ENCODE results near the gene RMC1. TPM values are rescaled to one million over a fixed set of nuclear protein-coding genes. Genes with fewer than 3 reads are reported as not detected.
A peak's percentile ranks its signal among the peaks of the same experiment; 100 is the strongest.

RMC1 gene
- total and polyA plus RNA-seq, 2 of the 13 experiments (the other 11 are each of a cell fraction or from before 2014, with no cell fraction given) = 9.4 to 19.5 TPM

DNA sequence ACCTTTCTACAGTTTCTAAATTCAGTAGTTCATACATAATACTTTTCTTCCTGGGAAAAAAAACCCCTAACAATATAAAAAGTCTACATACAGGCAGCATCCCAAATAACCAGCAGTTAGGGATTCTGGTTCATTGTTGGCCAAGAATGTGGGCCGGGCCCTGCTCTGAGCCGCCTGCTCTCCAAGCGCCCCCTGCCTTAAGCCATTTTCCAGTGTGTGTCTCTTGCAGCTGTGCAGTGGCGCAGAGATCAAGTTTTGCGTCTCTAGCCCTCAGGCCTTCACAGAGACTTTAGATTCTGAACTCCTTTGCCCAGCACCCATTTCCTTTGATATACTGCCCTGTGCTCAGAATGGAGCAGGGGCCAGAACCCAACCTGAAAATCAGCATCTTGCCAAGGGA is 32.9 kb downstream of the RMC1 start:
- Histone ChIP-seq H3K9me3 (ENCODE audit: low read length) (no peaks in the 10 kb centered on the region), H3K79me2 (ENCODE audit: insufficient read depth, low read length) (no peaks in the 10 kb centered on the region), H3K27me3 (ENCODE audit: control insufficient read depth in 1 of 2, insufficient read depth in 2 of 2, low read length in 2 of 2) (no peaks in the 10 kb centered on the region), H2AFZ (ENCODE audit: low read length) (no peak overlapping the region), H3K36me3 (replicated peaks in 1 of 2; ENCODE audit: control insufficient read depth in 1 of 2, insufficient read depth in 2 of 2, low read length in 2 of 2) (peaks cover 38 to 97% of the 10 kb centered on the region in 2 experiments), H3K4me1 (ENCODE audit: insufficient read depth, low read length) (peaks cover 15% of the 10 kb centered on the region), H3K4me2 (ENCODE audit: low read depth, low read length) (no peak overlapping the region), H4K20me1 (ENCODE audit: insufficient read depth, low read length) (no peaks in the 10 kb centered on the region), H3K27ac (ENCODE audit: extremely low read length, insufficient read depth, low read length) (no peak overlapping the region), H3K4me3 (replicated peaks in 1 of 3; ENCODE audit: insufficient read depth in 1 of 3, low read depth in 2 of 3, low read length in 3 of 3) (no peak overlapping the region), H3K9ac (ENCODE audit: insufficient read depth, low read depth, low read length) (no peak overlapping the region)
- intact Hi-C loops (cut with micrococcal nuclease; ENCODE audit: unreplicated experiment) (no loop called here), in situ Hi-C loops (cut with HindIII; ENCODE audit: extremely low pct_ligation_motif_present, low pct_unique_long_range_greater_than_20kb) (no loop called here)
- no peak for TF ChIP-seq CCDC6 (CRISPR knock-in tag; IDR thresholded peaks at IDR 0.05)
- TF ChIP-seq, protein P1, sequence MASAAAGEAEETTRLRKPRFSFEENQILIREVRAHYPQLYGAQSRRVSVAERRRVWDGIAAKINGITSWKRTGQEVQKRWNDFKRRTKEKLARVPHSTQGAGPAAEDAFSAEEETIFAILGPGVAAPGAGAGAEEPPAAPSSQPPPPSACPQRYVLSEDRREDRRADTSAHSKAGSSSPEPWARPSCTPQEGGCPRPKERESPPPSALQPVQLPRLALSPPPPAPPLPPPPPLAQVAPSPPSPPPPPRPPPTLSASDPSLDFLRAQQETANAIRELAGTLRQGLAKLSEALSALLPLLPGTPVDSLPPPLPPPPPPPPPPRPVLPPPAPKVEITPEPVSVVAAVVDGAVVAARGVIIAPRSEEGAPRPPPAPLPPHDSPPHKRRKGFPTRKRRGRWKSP (CRISPR knock-in tag; IDR thresholded peaks at IDR 0.05) = no peak
- TF ChIP-seq GTF3A (CRISPR knock-in tag; conservative IDR thresholded peaks at IDR 0.05) = no peak
- no peak for TF ChIP-seq HNRNPL (IDR thresholded peaks at IDR 0.05; ENCODE audit: low read depth, low read length)
- FAIRE-seq (no peak), DNase-seq (ENCODE audit: low spot score) (no peak), ATAC-seq (no peak)
- BruUV-seq (replicated peaks) = no TSS peak
- POLR2A ChIA-PET = no interaction called here
- WGBS (ENCODE audit: low lambda C conversion rate) = 98% methylated on average over 5 of the region's 5 CpGs
- CTCF ChIA-PET (ENCODE audit: low intra/inter-chr PET ratio, low total read pairs) = no interaction called here

DNA sequence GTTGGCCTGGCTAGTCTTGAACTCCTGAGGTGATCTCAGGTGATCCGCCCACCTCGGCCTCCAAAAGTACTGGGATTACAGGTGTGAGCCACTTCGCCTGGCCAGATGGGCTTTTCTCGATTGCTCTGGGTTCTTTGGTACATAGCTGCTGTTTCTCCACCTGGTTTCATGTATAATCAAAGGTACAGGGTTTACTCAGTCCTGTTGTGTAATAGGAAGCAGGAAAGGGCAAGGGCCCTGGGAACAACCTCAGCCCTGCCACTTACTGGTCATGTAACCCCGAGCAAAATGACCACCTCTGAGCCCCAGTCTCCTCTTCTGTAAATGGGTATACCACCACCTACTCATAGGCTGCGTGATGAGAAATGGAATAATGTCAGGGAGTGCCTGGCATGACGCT is 34.0 kb downstream of the RMC1 start:
- TF ChIP-seq CEBPB (IDR thresholded peaks at IDR 0.05; ENCODE audit: borderline replicate concordance, low read depth, low read length) = peak; percentile 31; the same call in 1 of the 2 replicates
- TF ChIP-seq SAP130 (CRISPR knock-in tag; IDR thresholded peaks at IDR 0.05; ENCODE audit: low read depth) = 0 out of 2 replicates have a peak, but pooled peaks have one; percentile 14
- TF ChIP-seq CEBPG (CRISPR knock-in tag; IDR thresholded peaks at IDR 0.05) = peak; percentile 47; the same call in 1 of the 2 replicates
- peak; percentile 43; the same call in 1 of the 2 replicates for TF ChIP-seq ZNF629 (CRISPR knock-in tag; conservative IDR thresholded peaks at IDR 0.05)
- TF ChIP-seq, protein P2, sequence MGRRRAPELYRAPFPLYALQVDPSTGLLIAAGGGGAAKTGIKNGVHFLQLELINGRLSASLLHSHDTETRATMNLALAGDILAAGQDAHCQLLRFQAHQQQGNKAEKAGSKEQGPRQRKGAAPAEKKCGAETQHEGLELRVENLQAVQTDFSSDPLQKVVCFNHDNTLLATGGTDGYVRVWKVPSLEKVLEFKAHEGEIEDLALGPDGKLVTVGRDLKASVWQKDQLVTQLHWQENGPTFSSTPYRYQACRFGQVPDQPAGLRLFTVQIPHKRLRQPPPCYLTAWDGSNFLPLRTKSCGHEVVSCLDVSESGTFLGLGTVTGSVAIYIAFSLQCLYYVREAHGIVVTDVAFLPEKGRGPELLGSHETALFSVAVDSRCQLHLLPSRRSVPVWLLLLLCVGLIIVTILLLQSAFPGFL (CRISPR knock-in tag; IDR thresholded peaks at IDR 0.05) = no peak
- TF ChIP-seq RELA (CRISPR knock-in tag; IDR thresholded peaks at IDR 0.05) = no peak
- no peak for TF ChIP-seq MBD4 (IDR thresholded peaks at IDR 0.05; ENCODE audit: borderline replicate concordance, low read length)
- no peak for TF ChIP-seq ETV6 (CRISPR knock-in tag; conservative IDR thresholded peaks at IDR 0.05)
- no peak for TF ChIP-seq XBP1 (CRISPR knock-in tag; IDR thresholded peaks at IDR 0.05)
- TF ChIP-seq SMARCE1 (IDR thresholded peaks at IDR 0.05; ENCODE audit: borderline replicate concordance) = no peak
- 82% methylated on average over 7 of the region's 7 CpGs for WGBS (ENCODE audit: low lambda C conversion rate)
- ChIA-PET POLR2A (no interaction called here), CTCF (ENCODE audit: low intra/inter-chr PET ratio, low total read pairs) (no interaction called here)
- Histone ChIP-seq H3K36me3 (replicated peaks in 1 of 2; ENCODE audit: control insufficient read depth in 1 of 2, insufficient read depth in 2 of 2, low read length in 2 of 2) (peaks cover 42 to 98% of the 10 kb centered on the region in 2 experiments), H3K79me2 (ENCODE audit: insufficient read depth, low read length) (no peaks in the 10 kb centered on the region), H3K27me3 (ENCODE audit: control insufficient read depth in 1 of 2, insufficient read depth in 2 of 2, low read length in 2 of 2) (no peaks in the 10 kb centered on the region), H4K20me1 (ENCODE audit: insufficient read depth, low read length) (no peaks in the 10 kb centered on the region), H3K27ac (ENCODE audit: extremely low read length, insufficient read depth, low read length) (no peak overlapping the region), H2AFZ (ENCODE audit: low read length) (no peak overlapping the region), H3K9me3 (ENCODE audit: low read length) (no peaks in the 10 kb centered on the region), H3K4me1 (ENCODE audit: insufficient read depth, low read length) (peaks cover 15% of the 10 kb centered on the region), H3K4me3 (replicated peaks in 1 of 3; ENCODE audit: insufficient read depth in 1 of 3, low read depth in 2 of 3, low read length in 3 of 3) (no peak overlapping the region), H3K4me2 (ENCODE audit: low read depth, low read length) (no peak overlapping the region), H3K9ac (ENCODE audit: insufficient read depth, low read depth, low read length) (no peak overlapping the region)
- intact Hi-C loops (cut with micrococcal nuclease; ENCODE audit: unreplicated experiment) = no loop called here
- no TSS peak for BruUV-seq (replicated peaks)
- ATAC-seq = peak; percentile 54
- no peak for FAIRE-seq
- no peak for DNase-seq (ENCODE audit: low spot score)
- in situ Hi-C loops (cut with HindIII; ENCODE audit: extremely low pct_ligation_motif_present, low pct_unique_long_range_greater_than_20kb) = no loop called here

All from HepG2 (cell line).